GM19193 (cell line): ENCODE data around the gene CTRB2.

Experiments used
- POLR2A ChIP-seq: IDR thresholded peaks from 4 replicates; pipeline ENCODE4 v1.6.1; 2011; ENCODE audit not compliant: insufficient read depth, insufficient read length; ENCODE audit errors: extremely low read depth

CTRB2 gene

DNA sequence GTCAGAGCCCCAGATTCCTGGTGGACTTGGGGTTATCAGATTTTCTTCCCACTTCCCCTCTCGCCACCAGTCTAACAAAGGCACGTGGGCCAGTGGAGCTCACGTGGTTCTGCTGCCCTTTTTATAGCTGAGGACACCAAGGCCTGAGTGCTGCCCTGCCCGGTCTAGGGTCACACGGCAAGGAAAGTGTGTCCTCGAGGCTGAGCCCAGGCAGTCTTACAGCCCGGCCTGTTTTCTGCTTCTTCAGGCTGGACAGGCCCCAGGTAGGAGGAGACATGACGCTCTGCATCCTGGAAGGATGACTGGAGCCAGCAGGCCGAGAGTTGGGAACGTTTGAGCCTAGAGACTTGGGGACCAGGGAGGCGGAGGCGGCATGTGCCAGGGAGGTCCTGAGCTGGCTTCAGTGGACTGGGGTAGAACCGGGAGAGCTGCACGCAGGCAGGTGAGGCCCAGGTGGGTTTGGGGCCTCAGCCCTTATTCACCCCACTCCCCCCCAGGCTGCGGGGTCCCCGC lies 15.4 kb upstream of the CTRB2 start:
- TF ChIP-seq POLR2A, result no peak

DNA sequence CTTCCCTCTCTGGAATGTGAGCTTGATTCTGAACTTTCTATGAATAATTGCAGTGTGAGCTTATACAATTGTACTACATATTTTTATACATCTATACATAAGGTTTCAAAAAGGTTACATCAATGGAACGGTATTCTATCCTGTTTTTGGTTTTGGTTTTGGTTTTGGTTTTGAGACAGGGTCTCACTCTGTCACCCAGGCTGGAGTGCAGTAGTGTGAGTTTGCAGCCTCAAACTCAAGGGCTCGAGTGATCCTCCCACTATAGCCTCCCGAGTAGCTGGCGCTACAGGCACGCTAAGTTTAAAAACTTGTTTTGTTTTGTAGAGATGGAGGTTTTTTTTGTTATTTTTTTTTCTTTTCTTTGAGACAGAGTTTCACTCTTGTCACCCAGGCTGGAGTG lies 12.9 kb upstream of the CTRB2 start:
- TF ChIP-seq POLR2A, result no peak

GRCh38 chr16:75219088-75219487 lies 12.1 kb upstream of the CTRB2 start:
- no peak for TF ChIP-seq POLR2A

GRCh38 chr16:75218256-75219076 lies 11.5 kb upstream of the CTRB2 start, which contains the start of gene CTRB1:
TSS of gene CTRB1 (plus strand) at chr16:75218988. CDS start at chr16:75219008, 20 bp downstream.
- no peak for TF ChIP-seq POLR2A

DNA sequence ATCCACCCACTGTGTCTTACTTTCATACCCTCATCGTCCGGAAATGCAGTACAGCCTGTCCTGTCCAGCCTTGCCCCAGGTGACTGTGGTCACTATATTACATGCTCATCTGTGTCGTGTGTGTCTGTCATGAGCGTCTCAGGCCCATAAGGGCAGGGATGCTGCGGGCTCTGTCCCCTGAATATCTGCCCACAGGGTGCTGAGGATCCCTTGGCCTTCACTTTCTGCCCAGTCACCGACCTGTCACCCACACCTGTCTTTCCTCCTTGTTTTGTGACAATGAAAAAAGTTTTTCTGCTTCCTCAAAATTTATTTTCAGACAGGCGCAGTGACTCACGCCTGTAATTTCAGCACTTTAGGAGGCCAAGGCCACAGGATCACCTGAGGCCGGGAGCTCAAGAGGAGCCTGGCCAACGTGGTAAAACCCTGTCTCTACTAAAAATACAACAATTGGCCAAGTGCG lies 10.5 kb upstream of the CTRB2 start:
- no peak for TF ChIP-seq POLR2A

- no peak for TF ChIP-seq POLR2A
These were observed 9.6 kb upstream of the CTRB2 start for GRCh38 chr16:75216576-75216975.

DNA sequence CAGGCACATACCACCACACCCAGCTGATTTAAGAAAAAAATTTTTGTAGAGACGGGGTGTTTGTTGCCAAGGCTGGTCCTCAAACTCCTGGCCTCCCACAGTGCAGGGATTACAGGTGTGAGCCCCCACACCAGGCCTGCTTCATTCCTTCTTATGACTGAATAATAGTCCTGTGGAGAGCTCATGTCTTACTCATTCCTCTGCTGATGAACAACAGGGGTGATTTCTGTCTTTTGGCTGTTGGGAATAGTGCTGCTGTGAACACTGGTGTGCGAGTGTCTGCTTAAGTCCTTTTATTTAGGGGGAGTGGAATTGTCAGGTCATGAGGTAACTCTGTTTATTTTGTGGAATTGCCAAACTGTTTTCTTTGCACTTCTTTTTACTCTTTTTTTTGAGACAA lies 9.2 kb upstream of the CTRB2 start:
- TF ChIP-seq POLR2A, result no peak

DNA sequence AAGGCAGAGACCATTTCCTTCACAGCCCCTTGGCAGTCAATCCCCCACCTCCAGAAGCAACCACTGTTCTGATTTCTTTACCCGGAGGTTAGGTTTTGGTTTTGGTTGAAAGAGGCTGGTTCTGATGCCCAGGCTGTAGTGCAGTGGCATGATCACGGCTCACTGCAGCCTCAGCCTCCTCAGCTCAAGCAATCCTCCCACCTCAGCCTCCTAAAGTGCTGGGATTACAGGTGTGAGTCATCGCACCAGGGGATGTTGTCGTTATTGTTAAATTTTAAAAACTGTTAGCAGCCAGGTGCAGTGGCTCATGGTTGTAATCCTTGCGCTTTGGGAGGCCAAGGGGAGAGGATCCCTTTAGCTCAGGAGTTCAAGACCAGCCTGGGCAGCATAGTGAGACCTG lies 3.0 kb upstream of the CTRB2 start:
- no peak for TF ChIP-seq POLR2A

DNA sequence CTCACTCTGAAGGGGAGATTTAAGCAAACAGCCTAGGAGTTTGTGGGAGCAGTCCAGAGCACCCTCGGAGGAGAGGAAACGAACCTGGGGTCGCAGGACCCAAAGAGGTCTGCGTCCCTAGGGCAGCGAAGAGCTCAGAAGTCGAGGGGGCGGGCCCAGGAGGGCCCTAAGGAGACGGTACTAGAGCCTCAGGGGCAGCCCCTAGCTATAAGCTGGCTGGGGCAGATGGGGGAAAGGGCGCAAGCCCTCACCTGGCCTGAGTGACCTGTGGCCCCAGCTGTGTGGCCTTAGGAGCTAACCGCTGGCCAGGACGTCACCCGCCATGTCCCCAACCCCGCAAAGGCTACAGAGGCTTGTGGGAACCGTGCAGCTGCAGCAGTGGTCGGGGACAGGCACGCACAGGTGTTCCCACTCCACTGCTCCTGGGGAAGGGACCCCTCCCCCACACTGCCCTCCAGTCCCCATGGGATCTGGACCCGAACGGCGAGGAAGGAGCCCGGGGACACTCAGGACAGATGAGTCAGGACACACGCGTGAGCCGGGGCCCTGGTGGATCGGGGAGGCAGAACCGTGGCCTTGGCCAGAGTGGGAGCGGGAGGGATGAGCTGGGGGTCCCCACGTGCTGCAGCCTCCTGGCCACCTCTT lies 2.0 kb upstream of the CTRB2 start:
- TF ChIP-seq POLR2A, result no peak

GRCh38 chr16:75208242-75208825 lies 1.4 kb upstream of the CTRB2 start:
- TF ChIP-seq POLR2A, result no peak

- TF ChIP-seq POLR2A, result no peak
These were observed 870 bp upstream of the CTRB2 start for GRCh38 chr16:75207831-75208230.

GRCh38 chr16:75204410-75204758 lies 2.6 kb downstream of the CTRB2 start:
- TF ChIP-seq POLR2A, result no peak

DNA sequence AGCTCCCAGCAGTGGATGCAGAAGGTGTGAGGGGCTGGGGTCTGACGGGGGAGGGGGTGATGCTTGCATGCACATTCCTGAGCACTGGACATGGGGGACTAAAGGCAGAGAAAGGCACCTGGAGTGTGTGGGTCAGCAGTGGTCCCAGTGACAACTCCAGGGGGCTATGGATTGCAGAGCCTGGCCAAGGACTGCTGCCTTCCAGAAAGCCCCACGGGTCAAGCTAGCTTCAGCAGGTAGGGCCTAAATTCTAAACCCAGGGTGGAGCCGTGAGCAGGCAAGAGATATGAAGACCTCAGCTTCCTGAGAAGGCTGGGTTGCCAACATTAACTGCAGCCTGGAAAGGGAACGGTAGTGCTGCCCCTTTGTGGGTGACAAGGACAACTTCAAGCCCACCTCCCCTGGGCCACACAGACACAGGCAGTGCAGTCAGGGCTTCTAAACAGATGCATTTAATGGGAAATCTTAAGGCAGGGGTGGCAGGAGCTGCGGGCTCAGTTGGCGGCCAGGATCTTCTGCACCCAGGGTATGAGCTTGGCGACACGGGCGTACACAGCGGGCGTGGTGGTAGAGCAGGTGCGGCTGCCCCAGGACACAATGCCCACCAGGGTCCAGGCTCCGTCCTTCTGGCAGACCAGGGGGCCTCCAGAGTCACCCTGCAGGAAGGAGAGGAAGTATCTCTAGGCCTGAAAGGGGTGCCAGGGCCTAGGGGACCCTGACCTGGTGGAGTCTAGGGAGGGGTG lies 3.1 kb downstream of the CTRB2 start:
- no peak for TF ChIP-seq POLR2A

DNA sequence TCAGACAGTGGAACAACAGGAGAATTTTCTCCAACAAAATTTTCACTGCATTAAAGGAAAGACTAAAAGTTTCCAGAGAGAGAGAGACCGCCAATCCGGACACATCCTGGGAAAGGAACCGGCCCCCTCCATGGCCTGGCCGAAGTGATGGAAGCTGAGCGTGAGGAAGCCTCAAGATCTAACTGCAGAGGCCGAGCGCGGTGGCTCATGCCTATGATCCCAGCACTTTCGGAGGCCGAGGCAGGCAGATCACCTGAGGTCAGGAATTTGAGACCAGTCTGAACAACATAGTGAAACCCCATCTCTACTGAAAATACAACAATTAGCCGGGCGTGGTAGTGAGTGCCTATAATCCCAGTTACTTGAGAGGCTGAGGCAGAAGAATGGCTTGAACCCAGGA lies 3.9 kb downstream of the CTRB2 start:
- no peak for TF ChIP-seq POLR2A

DNA sequence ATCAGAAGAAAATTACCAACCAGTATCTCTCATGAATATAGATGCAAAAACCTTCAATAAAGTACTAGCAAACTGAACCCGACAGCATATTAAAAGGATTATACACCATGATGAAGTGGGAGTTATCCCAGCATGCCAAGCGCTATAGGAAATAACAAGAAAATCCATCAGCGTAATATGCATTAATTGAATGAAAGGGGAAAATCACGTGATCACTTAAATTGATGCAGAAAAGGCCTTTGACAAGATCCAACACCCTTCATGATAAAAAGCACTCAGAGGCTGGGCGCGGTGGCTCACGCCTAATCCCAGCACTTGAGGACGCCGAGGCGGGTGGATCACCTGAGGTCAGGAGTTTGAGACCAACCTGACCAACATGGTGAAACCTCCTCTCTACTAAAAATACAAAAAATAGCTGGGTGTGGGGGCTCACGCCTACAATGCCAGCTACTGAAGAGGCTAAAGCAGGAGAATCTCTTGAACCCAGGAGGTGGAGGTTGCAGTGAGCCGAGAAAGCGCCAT lies 4.8 kb downstream of the CTRB2 start:
- TF ChIP-seq POLR2A, result no peak

DNA sequence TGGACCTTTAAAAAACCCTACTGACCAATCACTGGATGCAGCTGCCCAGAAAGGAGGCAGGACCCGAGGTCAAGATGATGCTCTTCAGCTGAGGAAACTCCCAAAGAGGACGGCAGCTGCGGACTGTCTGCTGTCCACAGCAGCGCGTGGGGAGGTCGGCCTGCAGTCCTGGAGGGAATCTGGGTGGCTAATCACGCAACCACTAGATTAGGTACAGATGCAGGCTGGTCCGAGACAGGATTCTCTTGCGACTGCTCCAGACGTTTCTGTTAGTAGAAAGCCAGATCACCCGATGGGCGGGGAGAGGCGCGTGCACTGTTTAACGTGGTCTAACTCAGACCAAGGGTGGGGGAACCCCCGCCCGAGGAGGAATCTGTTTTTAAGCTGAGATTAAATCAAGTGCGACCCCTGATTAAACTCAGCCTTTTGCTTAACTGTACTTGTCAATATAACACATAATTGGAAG lies 8.8 kb downstream of the CTRB2 start:
- no peak for TF ChIP-seq POLR2A
